HG03571 (cell line): ENCODE data around the gene ZC3H18.

Source experiments
- ATAC-seq: cut with Tn5 transposase; IDR thresholded peaks from one replicate; pipeline ENCODE4 v1.9.1; 2021; ENCODE audit not compliant: unreplicated experiment

The ZC3H18 gene

DNA sequence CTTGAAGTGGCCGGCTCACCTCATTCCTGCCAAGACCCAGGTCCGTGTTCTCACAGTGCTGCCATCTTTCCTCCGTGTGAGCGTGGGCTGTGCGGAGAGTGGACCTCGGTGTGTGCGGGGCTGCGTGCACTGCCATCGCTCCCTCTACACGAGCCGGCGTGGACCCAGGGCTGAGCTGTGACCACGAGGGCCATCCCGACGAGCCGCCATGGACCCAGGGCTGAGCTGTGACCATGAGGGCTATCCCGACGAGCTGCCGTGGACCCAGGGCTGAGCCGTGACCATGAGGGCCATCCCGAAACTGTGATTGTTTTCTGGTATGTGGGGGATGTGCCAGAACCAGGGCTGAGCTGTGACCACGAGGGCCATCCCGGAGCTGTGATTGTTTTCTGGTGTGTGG lies 101.6 kb downstream of the ZC3H18 start:
- no peak for ATAC-seq

DNA sequence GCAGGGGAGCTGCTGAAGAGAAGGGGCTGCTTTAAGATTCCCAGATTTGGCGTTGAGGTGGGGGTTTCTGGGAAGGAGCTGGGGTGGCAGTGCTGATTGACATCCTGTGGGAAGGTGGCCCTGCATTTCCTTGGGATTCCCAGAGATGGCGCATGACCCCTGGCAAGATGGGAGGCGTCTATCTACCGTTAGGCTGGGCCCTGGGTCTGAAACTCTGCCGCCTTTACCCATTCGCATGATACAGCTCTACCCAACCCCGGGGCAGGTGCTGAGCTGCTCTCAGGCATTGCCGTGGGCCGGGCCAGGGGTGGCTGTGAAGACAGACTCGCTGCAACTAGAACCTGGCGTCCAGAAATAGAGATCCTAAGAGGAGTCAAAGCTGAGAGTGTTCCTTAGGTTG lies 102.6 kb downstream of the ZC3H18 start:
- ATAC-seq = no peak

DNA sequence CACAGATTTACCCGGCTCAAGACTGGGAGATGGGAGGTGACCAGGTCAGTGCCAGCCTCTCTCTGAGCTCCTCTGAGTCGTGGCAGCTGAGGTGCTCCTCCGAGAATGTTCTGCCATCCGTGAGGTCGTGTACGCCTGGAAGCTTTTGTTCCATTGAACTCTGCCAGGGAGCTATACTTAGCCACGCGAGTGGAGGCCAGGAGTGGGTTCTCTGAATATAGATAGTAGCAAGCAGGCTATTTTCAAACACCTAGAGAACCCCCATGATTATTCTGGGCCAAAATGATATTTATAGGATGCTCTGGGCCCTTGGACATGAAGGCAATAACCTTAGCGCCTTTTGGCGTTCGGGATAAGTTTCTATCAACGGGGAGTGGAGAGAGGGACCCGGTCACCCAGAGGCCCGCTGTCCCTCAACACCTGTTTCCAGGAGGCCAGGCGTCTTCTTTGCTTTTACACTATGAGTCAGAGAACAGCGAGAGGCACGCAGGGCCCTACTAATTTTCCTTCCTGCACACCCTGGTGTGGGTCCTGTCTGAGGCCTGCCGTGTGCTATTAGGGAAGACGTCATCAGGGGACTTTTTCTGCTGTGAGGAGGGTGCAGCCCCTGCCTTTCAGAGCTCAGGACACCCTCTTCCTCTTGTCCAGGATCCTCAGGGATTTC lies 103.6 kb downstream of the ZC3H18 start:
- ATAC-seq = no peak

DNA sequence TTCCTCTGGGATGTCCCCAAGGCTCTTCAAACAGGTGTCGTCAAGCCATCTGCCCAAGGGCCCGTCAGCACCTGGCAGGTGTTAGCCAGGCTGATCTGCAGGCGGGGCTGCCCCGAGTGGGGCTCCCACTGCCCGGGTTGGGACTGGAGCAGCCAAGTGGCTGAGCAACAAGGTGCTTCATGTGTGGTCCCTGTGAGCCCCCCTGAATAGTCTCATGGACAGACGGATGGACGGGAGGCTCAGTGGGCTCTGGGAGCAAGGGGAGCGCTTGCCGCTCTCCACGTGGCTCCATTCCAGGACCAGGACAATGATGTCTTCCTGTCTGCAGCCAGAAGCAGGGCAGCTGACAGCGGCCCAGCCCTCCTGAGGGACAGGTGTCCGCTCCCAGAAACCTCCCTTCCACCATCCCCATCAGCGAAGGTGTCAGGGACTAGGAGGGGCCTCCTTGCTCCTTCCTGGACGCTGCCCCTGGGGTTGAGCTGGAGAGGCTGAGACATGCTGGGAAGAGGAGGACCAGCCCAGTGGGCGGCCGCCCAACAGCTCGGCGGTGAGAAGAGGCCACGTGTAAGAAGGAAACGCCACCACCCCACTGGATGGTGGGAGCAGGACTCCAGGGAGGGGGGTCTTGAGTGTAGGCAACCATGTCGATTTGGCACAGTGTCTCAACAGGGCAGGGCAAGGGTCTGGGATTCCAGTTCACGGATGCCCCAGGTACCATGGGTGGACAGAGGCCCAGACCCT lies 106.5 kb downstream of the ZC3H18 start:
- no peak for ATAC-seq

DNA sequence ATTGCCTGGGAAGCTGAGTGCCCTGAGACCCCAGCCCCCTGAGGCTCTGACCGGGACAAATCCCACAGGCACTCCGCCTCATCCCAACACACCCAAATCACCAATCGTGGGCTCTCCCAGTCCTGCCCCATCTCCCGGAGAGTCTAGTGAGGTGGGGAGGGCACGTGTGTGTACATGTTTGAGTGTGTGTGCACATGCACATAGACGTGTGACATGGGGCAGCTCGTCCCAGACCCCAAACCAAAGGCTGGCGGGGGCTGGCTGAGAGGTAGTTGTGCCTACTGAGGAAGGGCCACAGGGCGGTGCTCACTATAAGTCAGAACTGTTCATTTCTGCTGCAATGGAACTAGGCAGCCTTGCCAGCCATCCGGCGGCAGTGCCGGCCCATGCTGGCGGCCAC lies 107.5 kb downstream of the ZC3H18 start:
- ATAC-seq = no peak

DNA sequence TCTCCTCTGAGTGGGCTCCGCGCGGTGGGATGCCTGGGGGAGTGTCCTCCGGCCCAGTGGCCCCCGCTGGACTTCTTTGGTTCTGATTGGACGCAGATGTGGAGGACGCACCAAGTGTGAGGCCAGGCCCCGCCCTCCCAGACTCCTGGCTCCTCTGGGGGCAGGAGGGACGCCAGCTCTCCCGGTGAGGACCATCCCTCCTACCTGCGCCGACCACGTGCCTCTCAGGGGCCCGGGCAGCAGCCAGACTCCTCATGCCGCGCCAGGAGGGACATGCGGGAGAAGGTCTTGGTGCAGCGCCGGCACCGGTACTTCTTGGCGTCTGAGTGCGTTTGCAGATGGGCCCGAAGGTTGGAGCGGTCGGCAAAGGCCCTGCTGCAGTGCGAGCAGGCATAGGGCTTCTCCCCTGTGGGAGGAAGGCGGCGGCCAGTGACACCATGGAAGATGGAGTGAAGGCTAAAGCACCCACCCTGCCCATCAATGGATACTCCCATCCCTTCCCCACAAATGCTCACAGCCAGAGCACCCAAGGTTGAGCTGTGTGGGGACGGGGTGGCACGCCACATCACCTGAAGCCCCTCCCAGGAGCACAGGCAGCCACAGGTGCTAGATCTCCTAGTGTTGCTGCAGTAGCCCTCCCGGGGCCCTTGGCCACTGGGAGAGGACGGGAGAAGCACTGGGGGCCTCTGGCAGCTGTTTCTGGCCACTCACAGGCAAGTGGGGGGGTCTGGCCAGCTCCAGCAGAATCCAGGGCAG lies 108.2 kb downstream of the ZC3H18 start:
- no peak for ATAC-seq

DNA sequence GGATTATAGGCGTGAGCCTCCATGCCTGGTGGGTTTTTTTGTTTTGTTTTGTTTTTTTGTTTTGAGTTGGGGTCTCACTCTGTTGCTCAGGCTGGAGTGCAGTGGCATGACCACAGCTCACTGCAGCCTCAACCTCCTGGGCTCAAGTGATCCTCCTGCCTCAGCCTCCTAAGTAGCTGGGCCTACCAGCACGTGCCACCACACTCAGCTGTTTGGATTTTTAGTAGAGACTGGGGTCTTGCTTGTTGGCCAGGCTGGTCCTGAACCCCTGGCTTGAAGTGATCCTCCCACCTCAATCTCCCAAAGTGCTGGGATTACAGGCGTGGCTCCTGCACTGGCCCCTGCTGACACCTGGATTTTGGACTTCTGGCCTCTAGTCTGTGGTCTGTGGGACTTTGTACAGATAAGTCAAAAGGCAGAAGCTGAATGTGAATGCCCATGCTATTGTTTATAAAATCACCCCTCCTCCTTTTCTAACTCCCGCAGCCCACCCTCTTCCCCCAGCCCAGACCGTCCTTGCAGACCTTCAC lies 110.4 kb downstream of the ZC3H18 start:
- ATAC-seq = no peak

DNA sequence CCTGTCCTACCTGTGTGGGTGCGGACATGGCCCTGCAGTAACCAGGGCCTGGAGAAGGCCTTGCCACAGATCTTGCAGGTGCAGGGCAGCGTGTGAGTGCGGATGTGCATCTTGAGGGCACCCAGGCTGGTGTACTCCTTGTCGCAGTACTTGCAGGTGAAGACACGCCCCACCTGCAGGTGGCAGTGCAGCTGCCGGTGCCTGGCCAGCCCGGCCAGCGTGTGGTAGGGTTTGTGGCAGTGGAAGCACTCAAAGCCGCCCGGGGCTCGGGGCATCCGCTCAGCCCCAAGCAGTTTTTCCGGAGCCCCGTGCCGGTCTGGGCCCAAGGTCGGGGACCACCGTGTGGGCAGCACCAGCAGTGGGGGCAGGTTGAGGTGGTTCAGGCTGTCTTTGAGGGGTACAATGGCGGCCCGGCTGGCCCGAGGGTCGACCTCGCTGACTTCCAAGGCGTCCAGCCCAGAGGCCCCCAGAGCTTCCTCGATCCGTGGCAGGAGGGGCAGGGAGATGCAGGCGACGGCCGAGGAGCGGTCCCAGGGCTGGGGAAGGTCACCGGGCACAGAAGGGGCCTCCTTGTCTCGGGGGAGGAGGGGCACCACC lies 111.0 kb downstream of the ZC3H18 start:
- ATAC-seq = no peak
